Spleen (tissue), 11 donors: ENCODE data around the gene FSHR. TPM values are rescaled to one million over a fixed set of nuclear protein-coding genes. Genes with fewer than 3 reads are reported as not detected.

Source experiments
- DNase-seq: peaks from one replicate; pipeline ENCODE4 v3.0.0-alpha.2; 2020
- H3K27ac ChIP-seq, 8 donors: fragments of 200-600 bp; sonication (generic) in 7 of 8; 1 replicate in 4 of 8; 2 replicates in 4 of 8; pipeline versions ENCODE4 v1.5.0 to v1.8.0; 2016 to 2021; ENCODE audit warnings: inconsistent platforms in 4 of 8, mild to moderate bottlenecking in 4 of 8, moderate library complexity in 1 of 8
- H3K27me3 ChIP-seq, 7 donors: fragments of 200-600 bp; sonication (generic) in 6 of 7; replicated peaks in 1 of 7; 1 replicate in 4 of 7; 2 replicates in 3 of 7; pipeline versions ENCODE4 v1.5.0 to v1.8.0; 2016 to 2021; ENCODE audit warnings: inconsistent platforms in 3 of 7, mild to moderate bottlenecking in 1 of 7
- H3K36me3 ChIP-seq, 6 donors: fragments of 200-600 bp; sonication (generic) in 5 of 6; 1 replicate in 4 of 6; 2 replicates in 2 of 6; pipeline versions ENCODE4 v1.5.0 to v1.8.0; 2016 to 2021; ENCODE audit warnings: inconsistent platforms in 2 of 6
- H3K4me1 ChIP-seq, 6 donors: fragments of 200-600 bp; sonication (generic) in 5 of 6; 1 replicate in 3 of 6; 2 replicates in 3 of 6; pipeline versions ENCODE4 v1.5.0 to v1.8.0; 2016 to 2021; ENCODE audit warnings: inconsistent platforms in 3 of 6
- H3K4me3 ChIP-seq, 8 donors: fragments of 200-600 bp; sonication (generic) in 7 of 8; 1 replicate in 4 of 8; 2 replicates in 4 of 8; pipeline versions ENCODE4 v1.5.0 to v1.8.0; 2016 to 2021; ENCODE audit warnings: inconsistent platforms in 4 of 8, mild to moderate bottlenecking in 4 of 8, moderate library complexity in 2 of 8
- H3K9me3 ChIP-seq, 8 donors: fragments of 200-600 bp; sonication (generic) in 7 of 8; 1 replicate in 4 of 8; 2 replicates in 4 of 8; pipeline versions ENCODE4 v1.5.0 to v1.8.0; 2016 to 2021; ENCODE audit warnings: inconsistent platforms in 4 of 8
- CTCF ChIP-seq, 11 experiments: fragments of 200-600 bp in 7 of 11; fragments of 450-650 bp in 4 of 11; sonication (generic) in 4 of 11; IDR thresholded peaks in 8 of 11; conservative IDR thresholded peaks in 3 of 11; 1 replicate in 7 of 11; 2 replicates in 4 of 11; pipeline versions ENCODE4 v1.4.0 to v1.8.0; 2016 to 2021; ENCODE audit warnings: antibody characterized with exemption in 11 of 11, inconsistent platforms in 4 of 11, mild to moderate bottlenecking in 1 of 11
- POLR2A ChIP-seq, 3 donors: fragments of 450-650 bp; IDR thresholded peaks; one replicate each; pipeline ENCODE4 v1.5.1; 2017; ENCODE audit warnings: antibody characterized with exemption in 3 of 3, mild to moderate bottlenecking in 1 of 3
- POLR2AphosphoS5 ChIP-seq, 3 donors: sonication (generic); formaldehyde crosslinking; IDR thresholded peaks; one replicate each; pipeline ENCODE4 v1.5.1; 2017; ENCODE audit warnings: antibody characterized with exemption in 3 of 3
- WGBS, 5 donors: extraction: QIAGEN DNeasy Blood & Tissue Kit in 3 of 5; methylation state at CpG; one replicate each; pipeline versions ENCODE4 v1.1.5 to v1.1.7; 2013 to 2018; 5-methylcytosine and 5-hydroxymethylcytosine counted together
- intact Hi-C: fragments of 100-400 bp; cut with DNase I; formaldehyde crosslinking; loops from one replicate; pipeline ENCODE4 v1.15.0; 2023; ENCODE audit warnings: low total_unique reads
- polyA plus RNA-seq, 3 donors: library from polyadenylated mRNA; stranded (reverse); fragments of 200-250 nt; gene quantifications; one replicate each; pipeline ENCODE4 v1.2.1, GENCODE V29; 2013
- total RNA-seq, 7 donors: library from RNA; depleted of rRNA in 3 of 7; stranded (reverse); fragments of >200 nt in 3 of 7; fragmentation: NEBNext Ultra II Directional in 4 of 7; extraction: Animal tissue kit (Norgen Biotek cat#: 25700) in 4 of 7; gene quantifications; one replicate each; pipeline versions ENCODE4 v1.1.0 to v1.2.1, GENCODE V29; 2016 to 2021
- donor health status: healthy with polysubstance abuse.
- donor health status: DM: no; HTN: no; CAD: no; lungs with moderate emphysema.
- donor health status: DM: no; HTN: no; CAD: no.
- donor health status: Bipolar disorder and iron deficiency.
- donor health status: healthy.
- donor health status: DM: no; HTN: no; CAD: no.
- donor health status: DM: yes; HTN: yes; CAD: no.

FSHR gene
- total and polyA plus RNA-seq, 10 donors, result 0.03 TPM; not detected in 9

GRCh38 chr2:49123600-49123999, 30.7 kb downstream of the FSHR start:
- intact Hi-C loops, result no loop called here
- DNase-seq, result no peak
- no peaks in the 10 kb centered on the region for H3K9me3 ChIP-seq
- no peaks in the 10 kb centered on the region for H3K36me3 ChIP-seq
- no peaks in the 10 kb centered on the region for H3K27me3 ChIP-seq
- H3K4me3 ChIP-seq, result no peak overlapping the region
- TF ChIP-seq POLR2A (IDR thresholded peaks at IDR 0.05) (no peak), POLR2AphosphoS5 (IDR thresholded peaks at IDR 0.05) (no peak), CTCF (IDR thresholded peaks at IDR 0.05 in 8 of 11, conservative IDR thresholded peaks at IDR 0.05 in 3 of 11) (no peak)
- H3K4me1 ChIP-seq, result no peaks in the 10 kb centered on the region
- 0 to 96% (median 6%) methylated on average over 1 of the region's 1 CpG for WGBS, 5 donors
- H3K27ac ChIP-seq, result no peak overlapping the region

GRCh38 chr2:49122107-49122506, 32.2 kb downstream of the FSHR start:
- H3K36me3 ChIP-seq, result no peaks in the 10 kb centered on the region
- H3K9me3 ChIP-seq, result no peaks in the 10 kb centered on the region
- H3K4me1 ChIP-seq, result no peaks in the 10 kb centered on the region
- intact Hi-C loops, result no loop called here
- no peaks in the 10 kb centered on the region for H3K27me3 ChIP-seq
- no peak overlapping the region for H3K4me3 ChIP-seq
- no peak overlapping the region for H3K27ac ChIP-seq
- no peak for TF ChIP-seq POLR2AphosphoS5 (IDR thresholded peaks at IDR 0.05)
- no peak for TF ChIP-seq CTCF (IDR thresholded peaks at IDR 0.05 in 8 of 11, conservative IDR thresholded peaks at IDR 0.05 in 3 of 11)
- no peak for TF ChIP-seq POLR2A (IDR thresholded peaks at IDR 0.05)
- DNase-seq, result no peak
- WGBS, 5 donors, result 73 to 89% (median 78%) methylated on average over 4 of the region's 4 CpGs

- Histone ChIP-seq H3K27me3 (no peaks in the 10 kb centered on the region), H3K4me3 (no peak overlapping the region), H3K4me1 (no peaks in the 10 kb centered on the region), H3K36me3 (no peaks in the 10 kb centered on the region), H3K9me3 (no peaks in the 10 kb centered on the region), H3K27ac (no peak overlapping the region)
- intact Hi-C loops, result no loop called here
- no peak for DNase-seq
- WGBS, 5 donors, result 88 to 94% (median 90%) methylated on average over 2 of the region's 2 CpGs
- TF ChIP-seq POLR2A (IDR thresholded peaks at IDR 0.05), result no peak
- no peak for TF ChIP-seq POLR2AphosphoS5 (IDR thresholded peaks at IDR 0.05)
- no peak for TF ChIP-seq CTCF (IDR thresholded peaks at IDR 0.05 in 8 of 11, conservative IDR thresholded peaks at IDR 0.05 in 3 of 11)
Measured at GRCh38 chr2:49113046-49113445, 41.3 kb downstream of the FSHR start.

- Histone ChIP-seq H3K27ac (no peak overlapping the region), H3K27me3 (no peaks in the 10 kb centered on the region), H3K36me3 (no peaks in the 10 kb centered on the region), H3K9me3 (no peaks in the 10 kb centered on the region), H3K4me3 (no peak overlapping the region), H3K4me1 (no peaks in the 10 kb centered on the region)
- intact Hi-C loops, result no loop called here
- WGBS, 5 donors, result 83 to 92% (median 87%) methylated on average over 7 of the region's 7 CpGs
- no peak for DNase-seq
- TF ChIP-seq POLR2AphosphoS5 (IDR thresholded peaks at IDR 0.05) (no peak), POLR2A (IDR thresholded peaks at IDR 0.05) (no peak), CTCF (IDR thresholded peaks at IDR 0.05 in 8 of 11, conservative IDR thresholded peaks at IDR 0.05 in 3 of 11) (no peak)
Measured at GRCh38 chr2:49111456-49111855, 42.9 kb downstream of the FSHR start.
